ENCODE data around the gene FCAMR.

The FCAMR gene

GRCh38 chr1:206970446-206970845, at the start of gene FCAMR:
Gene FCAMR (minus strand): TSS chr1:206970460. CDS start chr1:206970125, 335 bp downstream.
- DNase-seq (ENCODE audit: low spot score): no peak

- no peak for DNase-seq (ENCODE audit: low spot score)
Measured at GRCh38 chr1:207019661-207020060, 49.4 kb upstream of the FCAMR start.

GRCh38 chr1:207019161-207019560, 48.9 kb upstream of the FCAMR start:
- no peak for DNase-seq (ENCODE audit: low spot score)

- no peak for DNase-seq (ENCODE audit: low spot score)
Measured at GRCh38 chr1:207018707-207019106, 48.4 kb upstream of the FCAMR start.

- no peak for DNase-seq (ENCODE audit: low spot score)
Measured at GRCh38 chr1:207017615-207018559, 47.6 kb upstream of the FCAMR start.

GRCh38 chr1:207015791-207016190, 45.5 kb upstream of the FCAMR start:
- no peak for DNase-seq (ENCODE audit: low spot score)

- DNase-seq (ENCODE audit: low spot score): no peak
Measured at GRCh38 chr1:207014728-207015127, 44.5 kb upstream of the FCAMR start.

- DNase-seq (ENCODE audit: low spot score): no peak
Measured at GRCh38 chr1:207013321-207014085, 43.2 kb upstream of the FCAMR start.

- DNase-seq (ENCODE audit: low spot score): no peak
Measured at GRCh38 chr1:207010726-207011125, 40.5 kb upstream of the FCAMR start.

GRCh38 chr1:207009945-207010344, 39.7 kb upstream of the FCAMR start:
- no peak for DNase-seq (ENCODE audit: low spot score)

GRCh38 chr1:207009182-207009850, 39.1 kb upstream of the FCAMR start:
- no peak for DNase-seq (ENCODE audit: low spot score)

GRCh38 chr1:207007352-207008033, 37.2 kb upstream of the FCAMR start:
- DNase-seq (ENCODE audit: low spot score): peak; percentile 30

- DNase-seq (ENCODE audit: low spot score): no peak
Measured at GRCh38 chr1:207006914-207007313, 36.7 kb upstream of the FCAMR start.

GRCh38 chr1:207006083-207006482, 35.8 kb upstream of the FCAMR start:
- no peak for DNase-seq (ENCODE audit: low spot score)

- peak; percentile 30 for DNase-seq (ENCODE audit: low spot score)
Measured at GRCh38 chr1:207004931-207005830, 34.9 kb upstream of the FCAMR start.

GRCh38 chr1:207003210-207003609, 33.0 kb upstream of the FCAMR start:
- no peak for DNase-seq (ENCODE audit: low spot score)

- no peak for DNase-seq (ENCODE audit: low spot score)
Measured at GRCh38 chr1:207002724-207003146, 32.5 kb upstream of the FCAMR start.

GRCh38 chr1:207001492-207002245, 31.4 kb upstream of the FCAMR start:
- DNase-seq (ENCODE audit: low spot score): no peak

GRCh38 chr1:207000651-207001291, 30.5 kb upstream of the FCAMR start:
- no peak for DNase-seq (ENCODE audit: low spot score)

All from kidney capillary endothelial cell (primary cell).